ENCODE measurements around the gene POU2AF3.

- no peak for TF ChIP-seq YY1 (IDR thresholded peaks at IDR 0.05; ENCODE audit: low read depth, low read length)
- TF ChIP-seq POLR2A (IDR thresholded peaks at IDR 0.05; ENCODE audit: low read depth, low read length) = no peak
- no peak for TF ChIP-seq TAF1 (IDR thresholded peaks at IDR 0.05; ENCODE audit: borderline replicate concordance, low read depth, low read length)
- no peak for TF ChIP-seq SRF (IDR thresholded peaks at IDR 0.05; ENCODE audit: low read depth in 2 of 2, low read length in 2 of 2)
- TF ChIP-seq CTCF (IDR thresholded peaks at IDR 0.05 in 2 of 3, conservative IDR thresholded peaks at IDR 0.05 in 1 of 3; ENCODE audit: control insufficient read depth in 2 of 3, extremely low read depth in 1 of 3, insufficient read depth in 1 of 3, low read depth in 3 of 3, low read length in 3 of 3) = no peak
- TF ChIP-seq EZH2 (IDR thresholded peaks at IDR 0.05; ENCODE audit: borderline replicate concordance, control insufficient read depth, low read depth, low read length) = no peak
- TF ChIP-seq EP300 (IDR thresholded peaks at IDR 0.05; ENCODE audit: borderline replicate concordance in 1 of 2, control insufficient read depth in 1 of 2, low read depth in 2 of 2, low read length in 2 of 2) = no peak
- no peak for TF ChIP-seq SMAD1 (IDR thresholded peaks at IDR 0.05; ENCODE audit: low read depth, partially characterized antibody)
- no peak for TF ChIP-seq RCOR1 (conservative IDR thresholded peaks at IDR 0.05; ENCODE audit: low read depth, low read length)
Measured at GRCh38 chr11:111306321-111306720, 8.0 kb downstream of the POU2AF3 start.
